AG08395 (cell line): ENCODE results near the gene GNE.

ENCODE experiments used
- DNase-seq: peaks from one replicate; pipeline ENCODE4 v3.0.0; 2012; ENCODE audit warnings: mixed read lengths, low spot score

The GNE gene

DNA sequence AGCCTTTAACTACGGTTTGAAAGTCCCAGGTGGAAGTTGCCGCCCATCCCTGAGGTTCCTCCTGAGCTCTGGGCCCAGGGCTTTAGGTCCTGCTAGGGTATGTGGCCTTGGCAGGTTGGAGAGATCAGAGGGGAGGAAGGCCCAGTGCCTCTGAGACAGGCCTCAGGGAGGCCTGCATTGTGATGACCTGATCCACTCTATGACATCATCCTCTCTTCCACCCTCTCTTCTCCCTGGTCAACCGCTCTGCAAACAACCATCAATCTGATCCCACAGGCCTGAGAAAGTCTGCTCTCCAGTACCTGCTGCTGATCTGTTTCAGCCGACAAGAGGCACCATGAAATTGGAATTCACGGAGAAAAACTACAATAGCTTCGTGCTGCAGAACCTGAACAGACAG is 89.1 kb downstream of the GNE start, which contains the start of gene CCIN:
TSS of gene CCIN (plus strand) at position 223 of the 400 bp plus-strand sequence. CDS start at position 338, 115 bp downstream.
- no peak for DNase-seq

DNA sequence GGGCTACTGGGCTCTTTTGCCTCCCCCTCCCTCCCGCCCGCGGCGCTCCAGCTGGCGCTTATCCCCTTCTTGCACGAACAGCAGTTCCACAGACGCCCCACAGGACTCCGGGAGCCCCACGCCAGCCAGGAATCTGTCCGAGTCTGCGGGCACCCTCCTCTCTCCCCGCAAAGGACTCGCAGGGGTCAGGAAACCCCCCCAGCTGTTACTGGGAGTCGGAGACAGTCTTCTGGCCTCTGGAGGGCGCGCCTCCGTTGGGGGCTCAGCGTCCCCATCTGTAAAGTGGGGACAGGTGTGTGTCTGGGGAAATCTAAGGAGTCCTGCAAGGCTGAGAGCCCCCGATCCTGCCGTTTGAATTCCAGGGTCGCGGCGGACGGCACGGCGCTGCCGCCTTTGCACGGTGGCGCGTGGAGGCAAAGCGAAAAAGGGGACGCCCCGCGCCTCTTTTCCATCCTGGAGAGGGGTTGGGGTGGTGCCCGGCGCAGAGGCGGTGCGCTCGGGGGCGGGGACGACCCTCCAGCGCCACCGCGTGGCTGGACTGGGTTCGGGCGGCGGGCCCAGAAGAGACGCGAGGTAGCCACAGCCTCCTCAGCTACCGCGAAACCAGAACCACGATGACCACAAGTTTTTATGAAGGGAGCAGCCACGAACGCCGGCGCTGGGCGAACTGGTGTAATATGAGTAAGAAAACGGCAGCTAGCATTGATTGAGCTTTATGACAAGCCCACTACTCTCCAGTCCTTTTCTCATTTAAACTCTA is 91.9 kb downstream of the GNE start:
- DNase-seq, result peak; percentile 92

DNA sequence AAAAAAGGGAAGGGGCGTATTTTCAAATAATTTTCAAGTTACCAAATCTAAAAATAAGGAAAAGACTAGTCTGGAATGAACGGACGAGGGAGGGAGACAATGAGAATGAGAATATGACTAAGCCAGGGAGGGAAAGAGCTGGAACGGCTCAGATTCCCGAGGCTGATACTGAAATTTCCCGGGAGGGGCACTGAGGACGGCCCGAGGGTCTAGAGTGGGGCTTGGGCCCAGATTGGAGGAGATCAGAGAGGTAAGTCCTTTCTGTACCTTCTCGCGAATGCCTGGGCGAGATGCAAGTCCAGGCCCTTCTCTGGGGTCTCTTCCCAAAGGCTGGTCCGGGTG is 92.5 kb downstream of the GNE start:
- DNase-seq, result peak; percentile 62

GRCh38 chr9:36164989-36165388 is 93.3 kb downstream of the GNE start:
- no peak for DNase-seq
